ENCODE results near the gene ILK.

DNA sequence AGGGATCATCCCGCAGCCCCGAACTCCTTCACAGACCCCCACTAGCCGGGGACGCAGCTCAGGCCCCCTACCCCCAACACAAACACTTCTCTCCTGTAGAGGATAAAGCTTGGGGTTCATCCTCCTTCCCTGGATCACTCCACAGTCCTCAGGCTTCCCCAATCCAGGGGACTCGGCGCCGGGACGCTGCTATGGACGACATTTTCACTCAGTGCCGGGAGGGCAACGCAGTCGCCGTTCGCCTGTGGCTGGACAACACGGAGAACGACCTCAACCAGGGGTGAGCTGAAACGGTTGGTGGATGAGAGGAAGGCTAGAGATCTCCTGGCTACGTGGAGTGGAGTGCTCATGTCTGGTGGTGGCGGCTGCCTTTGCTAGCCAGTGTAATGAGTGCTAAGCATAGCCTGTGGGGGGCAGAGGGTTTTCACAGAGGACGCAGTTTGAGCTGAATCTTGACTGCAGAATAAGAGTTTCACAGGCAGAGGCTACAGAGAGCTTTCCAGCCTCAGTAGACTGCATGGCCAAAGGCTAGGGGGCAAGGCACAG, 580 bp downstream of the ILK start:
- TF ChIP-seq POLR2AphosphoS5 (IDR thresholded peaks at IDR 0.05) = no peak
- TF ChIP-seq, protein P1, sequence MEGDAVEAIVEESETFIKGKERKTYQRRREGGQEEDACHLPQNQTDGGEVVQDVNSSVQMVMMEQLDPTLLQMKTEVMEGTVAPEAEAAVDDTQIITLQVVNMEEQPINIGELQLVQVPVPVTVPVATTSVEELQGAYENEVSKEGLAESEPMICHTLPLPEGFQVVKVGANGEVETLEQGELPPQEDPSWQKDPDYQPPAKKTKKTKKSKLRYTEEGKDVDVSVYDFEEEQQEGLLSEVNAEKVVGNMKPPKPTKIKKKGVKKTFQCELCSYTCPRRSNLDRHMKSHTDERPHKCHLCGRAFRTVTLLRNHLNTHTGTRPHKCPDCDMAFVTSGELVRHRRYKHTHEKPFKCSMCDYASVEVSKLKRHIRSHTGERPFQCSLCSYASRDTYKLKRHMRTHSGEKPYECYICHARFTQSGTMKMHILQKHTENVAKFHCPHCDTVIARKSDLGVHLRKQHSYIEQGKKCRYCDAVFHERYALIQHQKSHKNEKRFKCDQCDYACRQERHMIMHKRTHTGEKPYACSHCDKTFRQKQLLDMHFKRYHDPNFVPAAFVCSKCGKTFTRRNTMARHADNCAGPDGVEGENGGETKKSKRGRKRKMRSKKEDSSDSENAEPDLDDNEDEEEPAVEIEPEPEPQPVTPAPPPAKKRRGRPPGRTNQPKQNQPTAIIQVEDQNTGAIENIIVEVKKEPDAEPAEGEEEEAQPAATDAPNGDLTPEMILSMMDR (IDR thresholded peaks at IDR 0.05) = no peak

Measured in suprapubic skin (tissue), 3 donors.